Measurements from ENCODE around the gene C2orf68.

- no peak for TF ChIP-seq CTCF (IDR thresholded peaks at IDR 0.05)
- no peak for TF ChIP-seq EP300 (IDR thresholded peaks at IDR 0.05)
- no peak for TF ChIP-seq POLR2A (IDR thresholded peaks at IDR 0.05)
Measured at GRCh38 chr2:85599468-85600234, 12.2 kb downstream of the C2orf68 start.

All from tibial nerve (tissue), 4 donors.